Trophoblast cell (in vitro differentiated cells and primary cell): ENCODE results near the gene ATP7B.

Experiments used
- DNase-seq, 2 donors: peaks; one replicate each; pipeline ENCODE4 v3.0.0-alpha.2; 2016
- H2AFZ ChIP-seq: 2 replicates; pipeline ENCODE4 v1.6.1; 2013; ENCODE audit warnings: low read length, moderate library complexity, mild to moderate bottlenecking; ENCODE audit not compliant: insufficient read depth, poor library complexity
- H2AK5ac ChIP-seq: 2 replicates; pipeline ENCODE4 v1.6.1; 2013; ENCODE audit warnings: mild to moderate bottlenecking, low read length
- H2BK120ac ChIP-seq: 2 replicates; pipeline ENCODE4 v1.6.1; 2013; ENCODE audit warnings: low read length, mild to moderate bottlenecking, moderate library complexity; ENCODE audit not compliant: insufficient read depth, poor library complexity
- H2BK12ac ChIP-seq: 2 replicates; pipeline ENCODE4 v1.6.1; 2013; ENCODE audit warnings: mild to moderate bottlenecking, low read length, moderate library complexity
- H2BK5ac ChIP-seq: 2 replicates; pipeline ENCODE4 v1.6.1; 2013; ENCODE audit warnings: low read length, low read depth, moderate library complexity, mild to moderate bottlenecking; ENCODE audit not compliant: poor library complexity
- H3K14ac ChIP-seq: 2 replicates; pipeline ENCODE4 v1.6.1; 2013; ENCODE audit warnings: mild to moderate bottlenecking, low read length
- H3K18ac ChIP-seq: 2 replicates; pipeline ENCODE4 v1.6.1; 2013; ENCODE audit warnings: mild to moderate bottlenecking, low read length
- H3K23ac ChIP-seq: 2 replicates; pipeline ENCODE4 v1.6.1; 2013; ENCODE audit warnings: low read length
- H3K27ac ChIP-seq: 2 replicates; pipeline ENCODE4 v1.5.1; 2013; ENCODE audit warnings: low read depth, mild to moderate bottlenecking, inconsistent platforms, low read length, moderate library complexity
- H3K27me3 ChIP-seq: 2 replicates; pipeline ENCODE4 v1.6.1; 2013; ENCODE audit warnings: inconsistent platforms, mild to moderate bottlenecking, low read length, moderate library complexity; ENCODE audit not compliant: insufficient read depth
- H3K36me3 ChIP-seq, 2 experiments: 1 replicate in 1 of 2; 2 replicates in 1 of 2; pipeline ENCODE4 v1.6.1; 2013; ENCODE audit warnings: low read length in 2 of 2, mild to moderate bottlenecking in 2 of 2, moderate library complexity in 1 of 2; ENCODE audit not compliant: insufficient read depth in 2 of 2, control insufficient read depth in 1 of 2
- H3K4ac ChIP-seq: 2 replicates; pipeline ENCODE4 v1.6.1; 2013; ENCODE audit warnings: low read depth, mild to moderate bottlenecking, low read length, moderate library complexity
- H3K4me1 ChIP-seq, 2 experiments: 1 replicate in 1 of 2; 2 replicates in 1 of 2; pipeline ENCODE4 v1.6.1; 2013; ENCODE audit warnings: low read length in 2 of 2, mild to moderate bottlenecking in 2 of 2, moderate library complexity in 1 of 2; ENCODE audit not compliant: insufficient read depth in 2 of 2, control insufficient read depth in 1 of 2
- H3K4me2 ChIP-seq: 2 replicates; pipeline ENCODE4 v1.6.1; 2013; ENCODE audit warnings: inconsistent platforms, mild to moderate bottlenecking, low read length, moderate library complexity
- H3K4me3 ChIP-seq: 2 replicates; pipeline ENCODE4 v1.5.1; 2013; ENCODE audit warnings: mild to moderate bottlenecking, low read depth, low read length, inconsistent platforms
- H3K79me1 ChIP-seq: one replicate; pipeline ENCODE4 v1.6.1; 2013; ENCODE audit warnings: low read length
- H3K79me2 ChIP-seq: 2 replicates; pipeline ENCODE4 v1.6.1; 2013; ENCODE audit warnings: low read length, mild to moderate bottlenecking; ENCODE audit not compliant: control insufficient read depth, insufficient read depth, poor library complexity
- H3K9ac ChIP-seq: 2 replicates; pipeline ENCODE4 v1.6.1; 2013; ENCODE audit warnings: mild to moderate bottlenecking, low read length
- H3K9me3 ChIP-seq: 2 replicates; pipeline ENCODE4 v1.6.1; 2013; ENCODE audit warnings: low read depth, mild to moderate bottlenecking, control low read depth, inconsistent platforms, low read length; ENCODE audit not compliant: insufficient read depth
- H4K12ac ChIP-seq: 2 replicates; pipeline ENCODE4 v1.6.1; 2013; ENCODE audit warnings: low read depth, mild to moderate bottlenecking, low read length, moderate library complexity
- H4K8ac ChIP-seq: 2 replicates; pipeline ENCODE4 v1.6.1; 2013; ENCODE audit warnings: low read depth, mild to moderate bottlenecking, low read length, moderate library complexity
- H4K91ac ChIP-seq: one replicate; pipeline ENCODE4 v1.6.1; 2013; ENCODE audit warnings: low read depth, mild to moderate bottlenecking, low read length, moderate library complexity
- WGBS: extraction: QIAGEN DNeasy Blood & Tissue Kit; methylation state at CpG from one replicate; pipeline ENCODE4 v1.1.7; 2013; ENCODE audit warnings: missing lambda C conversion rate; ENCODE audit not compliant: insufficient read length, insufficient coverage; ENCODE audit errors: extremely low coverage; 5-methylcytosine and 5-hydroxymethylcytosine counted together

ATP7B gene

DNA sequence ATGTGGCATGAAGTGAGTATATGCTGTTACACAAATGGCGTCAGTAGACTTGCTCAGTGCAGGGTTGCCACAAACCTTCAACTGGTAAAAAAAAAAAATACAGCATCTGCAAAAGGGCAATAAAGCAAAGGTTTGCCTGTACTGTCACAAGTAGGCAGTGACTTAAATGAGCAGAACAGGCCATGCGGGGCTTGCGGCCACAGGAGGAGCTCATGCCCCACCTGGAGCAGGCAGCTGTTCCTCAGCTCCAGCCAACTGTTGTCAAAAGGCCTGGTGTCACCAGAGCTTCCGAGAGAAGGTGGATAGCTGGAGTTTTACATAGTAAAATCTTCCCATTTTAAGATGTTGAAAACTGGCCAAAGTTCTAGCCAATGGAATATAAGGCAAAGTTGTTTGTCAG is 7.7 kb downstream of the ATP7B start:
- Histone ChIP-seq H2BK12ac (no peak overlapping the region), H3K4me2 (no peak overlapping the region), H3K27me3 (no peaks in the 10 kb centered on the region), H3K23ac (no peak overlapping the region), H3K18ac (no peak overlapping the region), H3K4ac (no peak overlapping the region), H2BK120ac (no peak overlapping the region), H3K9me3 (peaks cover 2% of the 10 kb centered on the region), H4K91ac (no peak overlapping the region), H2AFZ (no peak overlapping the region), H4K12ac (no peak overlapping the region), H2BK5ac (no peak overlapping the region), H3K79me2 (no peaks in the 10 kb centered on the region), H3K9ac (no peak overlapping the region), H3K27ac (no peak overlapping the region), H3K14ac (no peak overlapping the region), H4K8ac (no peak overlapping the region), H3K36me3 (no peaks in the 10 kb centered on the region), H3K79me1 (peaks cover 1% of the 10 kb centered on the region), H3K4me3 (no peak overlapping the region), H2AK5ac (no peak overlapping the region), H3K4me1 (peaks cover 10 to 12% of the 10 kb centered on the region in 2 experiments)
- no peak for DNase-seq
- no CpG with 5 or more reads among the region's 4 CpGs for WGBS

DNA sequence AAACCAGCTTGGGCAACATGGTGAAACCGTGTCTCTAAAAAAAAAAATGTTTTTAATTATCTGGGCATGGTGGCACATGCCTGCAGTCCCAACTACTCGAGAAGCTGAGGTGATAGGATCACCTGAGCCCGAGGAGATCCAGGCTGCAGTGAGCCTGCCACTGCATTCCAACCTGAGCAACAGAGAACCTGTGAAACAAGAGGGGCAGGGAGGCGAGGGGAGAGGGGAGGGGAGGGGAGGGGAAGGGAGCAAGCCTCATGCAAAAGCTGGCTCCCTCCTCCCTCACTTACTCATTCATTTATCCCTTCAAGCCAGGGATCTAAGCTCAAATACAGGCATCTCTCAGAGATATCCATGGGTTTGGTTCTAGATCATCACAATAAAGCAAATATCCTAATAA is 8.9 kb downstream of the ATP7B start:
- no peak overlapping the region for H4K91ac ChIP-seq
- H2BK120ac ChIP-seq, result no peak overlapping the region
- H3K9me3 ChIP-seq, result peaks cover 2% of the 10 kb centered on the region
- H3K79me1 ChIP-seq, result peaks cover 1% of the 10 kb centered on the region
- no peak overlapping the region for H3K9ac ChIP-seq
- no peak overlapping the region for H3K27ac ChIP-seq
- H2AK5ac ChIP-seq, result no peak overlapping the region
- no peak overlapping the region for H4K8ac ChIP-seq
- no peak overlapping the region for H3K18ac ChIP-seq
- H2BK12ac ChIP-seq, result no peak overlapping the region
- no peak overlapping the region for H3K23ac ChIP-seq
- H3K4me2 ChIP-seq, result no peak overlapping the region
- no peak overlapping the region for H4K12ac ChIP-seq
- WGBS, result no CpG with 5 or more reads among the region's 4 CpGs
- H2AFZ ChIP-seq, result no peak overlapping the region
- H3K4me1 ChIP-seq, result peaks cover 10 to 14% of the 10 kb centered on the region in 2 experiments
- H2BK5ac ChIP-seq, result no peak overlapping the region
- H3K79me2 ChIP-seq, result no peaks in the 10 kb centered on the region
- no peak overlapping the region for H3K14ac ChIP-seq
- H3K4ac ChIP-seq, result no peak overlapping the region
- H3K4me3 ChIP-seq, result no peak overlapping the region
- no peaks in the 10 kb centered on the region for H3K27me3 ChIP-seq
- no peak for DNase-seq
- no peaks in the 10 kb centered on the region for H3K36me3 ChIP-seq

- H3K27me3 ChIP-seq, result no peaks in the 10 kb centered on the region
- no peak overlapping the region for H2BK5ac ChIP-seq
- no peak overlapping the region for H3K14ac ChIP-seq
- H3K4me1 ChIP-seq, result peaks cover 10 to 16% of the 10 kb centered on the region in 2 experiments
- H3K4me3 ChIP-seq, result no peak overlapping the region
- H2BK12ac ChIP-seq, result no peak overlapping the region
- H2AK5ac ChIP-seq, result no peak overlapping the region
- H4K12ac ChIP-seq, result no peak overlapping the region
- no peaks in the 10 kb centered on the region for H3K36me3 ChIP-seq
- peaks cover 2% of the 10 kb centered on the region for H3K79me2 ChIP-seq
- H2AFZ ChIP-seq, result no peak overlapping the region
- no peak overlapping the region for H4K8ac ChIP-seq
- H3K4ac ChIP-seq, result no peak overlapping the region
- H3K9me3 ChIP-seq, result no peaks in the 10 kb centered on the region
- no peak overlapping the region for H3K18ac ChIP-seq
- H3K27ac ChIP-seq, result no peak overlapping the region
- H4K91ac ChIP-seq, result no peak overlapping the region
- DNase-seq, result peak in 1 of 2 donors; percentile 72
- 100% methylated on average over 1 of the region's 3 CpGs for WGBS
- H3K23ac ChIP-seq, result no peak overlapping the region
- no peak overlapping the region for H2BK120ac ChIP-seq
- H3K9ac ChIP-seq, result no peak overlapping the region
- H3K4me2 ChIP-seq, result no peak overlapping the region
- H3K79me1 ChIP-seq, result peaks cover 1% of the 10 kb centered on the region
Observed at GRCh38 chr13:52001120-52001731, 10.0 kb downstream of the ATP7B start.

- Histone ChIP-seq H2BK5ac (no peak overlapping the region), H2AFZ (no peak overlapping the region), H4K8ac (no peak overlapping the region), H3K4me2 (no peak overlapping the region), H4K91ac (peak overlapping the region; percentile 55), H3K14ac (no peak overlapping the region), H3K9me3 (no peaks in the 10 kb centered on the region), H2AK5ac (no peak overlapping the region), H3K4me1 (peaks cover 10 to 18% of the 10 kb centered on the region in 2 experiments), H2BK12ac (no peak overlapping the region), H3K79me1 (peaks cover 1% of the 10 kb centered on the region), H3K23ac (no peak overlapping the region), H4K12ac (no peak overlapping the region), H3K36me3 (no peaks in the 10 kb centered on the region), H3K27me3 (no peaks in the 10 kb centered on the region), H3K27ac (no peak overlapping the region), H3K4ac (no peak overlapping the region), H3K18ac (peak overlapping the region; percentile 57), H3K9ac (no peak overlapping the region), H3K79me2 (peaks cover 2% of the 10 kb centered on the region), H2BK120ac (no peak overlapping the region), H3K4me3 (no peak overlapping the region)
- no peak for DNase-seq
- WGBS, result no CpG with 5 or more reads among the region's 1 CpG
Observed at GRCh38 chr13:51999921-52000320, 11.3 kb downstream of the ATP7B start.
